Measurements from ENCODE around the gene ADISSP.

ADISSP gene

GRCh38 chr20:3764659-3765058, 2.9 kb downstream of the ADISSP start:
- ATAC-seq: no peak
- TF ChIP-seq TSHZ2 (CRISPR knock-in tag; IDR thresholded peaks at IDR 0.05) (no peak), TCF4 (CRISPR knock-in tag; IDR thresholded peaks at IDR 0.05; ENCODE audit: borderline replicate concordance) (no peak), RARB (CRISPR knock-in tag; IDR thresholded peaks at IDR 0.05) (no peak), BACH2 (CRISPR knock-in tag; IDR thresholded peaks at IDR 0.05; ENCODE audit: borderline replicate concordance) (no peak), OSR1 (CRISPR knock-in tag; IDR thresholded peaks at IDR 0.05) (no peak), ZNF70 (CRISPR knock-in tag; IDR thresholded peaks at IDR 0.05) (no peak), CREB5 (CRISPR knock-in tag; IDR thresholded peaks at IDR 0.05; ENCODE audit: low read depth) (no peak), PPARA (CRISPR knock-in tag; IDR thresholded peaks at IDR 0.05; ENCODE audit: borderline replicate concordance) (no peak), GLIS3 (CRISPR knock-in tag; IDR thresholded peaks at IDR 0.05) (no peak)

GRCh38 chr20:3763671-3764601, 3.6 kb downstream of the ADISSP start:
- no peak for TF ChIP-seq ZNF565 (CRISPR knock-in tag; conservative IDR thresholded peaks at IDR 0.05; ENCODE audit: low read depth)
- TF ChIP-seq ZFP3 (CRISPR knock-in tag; IDR thresholded peaks at IDR 0.05): no peak
- TF ChIP-seq ISL1 (CRISPR knock-in tag; IDR thresholded peaks at IDR 0.05): no peak
- TF ChIP-seq PPARA (CRISPR knock-in tag; IDR thresholded peaks at IDR 0.05; ENCODE audit: borderline replicate concordance): no peak
- TF ChIP-seq ZNF70 (CRISPR knock-in tag; IDR thresholded peaks at IDR 0.05): no peak
- no peak for TF ChIP-seq ZNF8 (CRISPR knock-in tag; IDR thresholded peaks at IDR 0.05)
- TF ChIP-seq CSDC2 (CRISPR knock-in tag; IDR thresholded peaks at IDR 0.05): no peak
- ATAC-seq: no peak

GRCh38 chr20:3760655-3761348, 6.8 kb downstream of the ADISSP start:
- ATAC-seq: no peak
- TF ChIP-seq ISL1 (CRISPR knock-in tag; IDR thresholded peaks at IDR 0.05): no peak
- no peak for TF ChIP-seq OSR1 (CRISPR knock-in tag; IDR thresholded peaks at IDR 0.05)
- TF ChIP-seq CREB5 (CRISPR knock-in tag; IDR thresholded peaks at IDR 0.05; ENCODE audit: low read depth): no peak
- TF ChIP-seq RARB (CRISPR knock-in tag; IDR thresholded peaks at IDR 0.05): no peak
- TF ChIP-seq BACH2 (CRISPR knock-in tag; IDR thresholded peaks at IDR 0.05; ENCODE audit: borderline replicate concordance): no peak
- no peak for TF ChIP-seq ZC3H10 (CRISPR knock-in tag; IDR thresholded peaks at IDR 0.05)
- TF ChIP-seq TOX (CRISPR knock-in tag; IDR thresholded peaks at IDR 0.05; ENCODE audit: borderline replicate concordance): no peak
- no peak for TF ChIP-seq ESRRG (CRISPR knock-in tag; IDR thresholded peaks at IDR 0.05)
- TF ChIP-seq ZFP30 (CRISPR knock-in tag; IDR thresholded peaks at IDR 0.05): no peak
- no peak for TF ChIP-seq CSDC2 (CRISPR knock-in tag; IDR thresholded peaks at IDR 0.05)
- no peak for TF ChIP-seq PPARA (CRISPR knock-in tag; IDR thresholded peaks at IDR 0.05; ENCODE audit: borderline replicate concordance)
- no peak for TF ChIP-seq GLIS3 (CRISPR knock-in tag; IDR thresholded peaks at IDR 0.05)
- TF ChIP-seq ZNF565 (CRISPR knock-in tag; conservative IDR thresholded peaks at IDR 0.05; ENCODE audit: low read depth): no peak
- no peak for TF ChIP-seq CSRNP3 (CRISPR knock-in tag; IDR thresholded peaks at IDR 0.05)
- no peak for TF ChIP-seq SNAI2 (CRISPR knock-in tag; IDR thresholded peaks at IDR 0.05)
- TF ChIP-seq ZNF8 (CRISPR knock-in tag; IDR thresholded peaks at IDR 0.05): no peak
- TF ChIP-seq TCF4 (CRISPR knock-in tag; IDR thresholded peaks at IDR 0.05; ENCODE audit: borderline replicate concordance): no peak
- TF ChIP-seq PATZ1 (CRISPR knock-in tag; IDR thresholded peaks at IDR 0.05; ENCODE audit: borderline replicate concordance): no peak
- TF ChIP-seq ZNF70 (CRISPR knock-in tag; IDR thresholded peaks at IDR 0.05): no peak
- no peak for TF ChIP-seq ARNTL (CRISPR knock-in tag; IDR thresholded peaks at IDR 0.05; ENCODE audit: borderline replicate concordance, low read depth)
